Brain pericyte (primary cell): ENCODE measurements around the gene GLB1L3.
"Not testable (repeated sequence)": the region's sequence is repeated elsewhere in the genome, so short reads cannot be mapped to it uniquely, and the experiment has no call there.

ENCODE experiments used
- DNase-seq: peaks from one replicate; pipeline ENCODE4 v3.0.0-alpha.2; 2012; ENCODE audit warnings: low read depth, low spot score

The GLB1L3 gene

DNA sequence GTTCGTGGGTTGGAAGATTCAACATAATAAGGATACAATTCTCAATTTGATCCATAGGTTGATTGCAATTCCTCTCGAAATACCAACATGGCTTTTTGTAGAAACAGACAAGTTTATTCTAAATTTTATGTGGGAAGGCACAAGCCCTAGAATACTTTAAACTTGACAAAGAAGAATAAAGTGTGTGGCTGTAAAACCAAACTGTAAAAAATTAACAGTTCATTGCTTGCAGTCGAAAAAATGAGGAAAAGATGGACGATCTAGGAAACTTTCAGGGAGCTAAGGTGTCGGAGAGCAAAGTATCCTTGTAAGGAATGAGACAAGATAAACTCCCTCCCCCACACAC is 1.0 kb upstream of the GLB1L3 start:
- no peak for DNase-seq

DNA sequence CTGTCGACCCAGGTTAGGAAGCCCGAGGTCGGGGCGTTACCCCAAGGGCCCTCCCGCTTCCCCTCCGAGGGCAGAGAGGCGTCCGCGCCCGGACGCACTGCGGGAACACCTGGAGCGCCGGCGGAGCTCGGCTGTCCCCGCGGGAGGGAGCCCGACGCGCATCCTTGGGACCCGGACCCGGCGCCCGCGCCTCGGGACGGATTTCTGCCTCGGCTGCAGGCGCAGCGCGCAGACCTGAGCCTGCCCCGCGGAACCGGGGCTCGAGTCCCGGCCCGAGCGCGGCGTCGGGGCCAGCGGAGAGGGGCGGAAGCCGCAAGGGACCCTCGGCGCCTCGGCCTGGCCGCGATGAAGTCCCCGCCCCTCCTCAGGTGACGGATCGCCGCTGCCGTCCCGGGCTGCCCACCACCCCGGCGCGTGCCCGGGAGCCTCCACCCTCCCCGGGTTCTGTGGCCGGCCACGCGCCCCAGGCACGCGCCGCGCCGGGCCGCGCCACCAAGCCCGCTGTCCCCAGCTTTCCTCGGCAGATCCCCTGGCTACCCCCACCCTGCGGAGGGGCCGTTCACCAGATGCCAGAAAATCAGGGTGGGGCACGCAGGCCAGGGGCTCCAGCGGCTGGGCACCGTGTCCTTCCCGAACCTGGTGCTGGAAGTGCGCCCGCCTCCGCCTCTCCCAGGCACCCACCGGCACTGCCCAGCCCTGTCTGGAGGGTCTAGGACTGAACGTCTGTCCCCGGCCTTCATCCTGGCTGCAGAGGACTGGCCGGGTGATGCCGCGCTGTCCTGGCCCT is 410 bp downstream of the GLB1L3 start:
- no peak for DNase-seq

DNA sequence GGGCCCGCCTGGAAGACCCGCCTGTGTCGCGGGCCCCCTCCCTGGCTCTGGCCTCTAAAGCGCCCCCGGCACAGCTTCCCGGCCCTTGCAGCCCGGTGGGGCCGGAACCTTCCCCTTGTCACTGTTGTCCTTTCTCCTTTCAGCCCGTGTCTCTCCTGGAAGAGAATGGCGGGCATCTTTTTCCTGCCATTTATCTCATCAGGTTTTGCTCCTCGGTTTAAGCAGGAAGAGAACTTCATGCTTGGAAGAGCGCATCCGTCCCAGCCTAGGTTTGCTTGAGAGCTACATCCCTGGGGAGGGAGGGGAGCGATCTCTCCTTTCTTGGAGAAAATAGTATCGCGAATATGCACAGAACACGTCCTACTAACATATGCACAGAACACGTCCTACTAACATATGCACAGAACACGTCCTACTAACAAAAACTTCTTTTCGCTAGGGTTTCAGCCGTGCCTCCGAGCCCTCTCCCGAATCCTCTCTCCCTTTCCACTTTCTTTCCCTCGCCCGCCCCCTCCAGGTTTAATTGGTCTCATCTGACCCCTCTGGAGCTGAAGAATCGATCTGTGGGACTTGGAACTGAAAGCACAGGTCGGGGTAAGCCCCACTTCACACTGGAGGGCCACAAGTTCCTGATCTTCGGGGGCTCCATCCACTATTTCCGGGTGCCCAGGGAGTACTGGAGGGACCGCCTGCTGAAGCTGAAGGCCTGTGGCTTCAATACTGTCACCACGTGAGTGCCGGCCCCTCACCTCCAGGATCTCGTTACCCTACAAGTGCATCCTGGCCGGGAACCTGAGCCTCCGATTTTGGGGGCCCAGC is 1.2 kb downstream of the GLB1L3 start:
- no peak for DNase-seq

DNA sequence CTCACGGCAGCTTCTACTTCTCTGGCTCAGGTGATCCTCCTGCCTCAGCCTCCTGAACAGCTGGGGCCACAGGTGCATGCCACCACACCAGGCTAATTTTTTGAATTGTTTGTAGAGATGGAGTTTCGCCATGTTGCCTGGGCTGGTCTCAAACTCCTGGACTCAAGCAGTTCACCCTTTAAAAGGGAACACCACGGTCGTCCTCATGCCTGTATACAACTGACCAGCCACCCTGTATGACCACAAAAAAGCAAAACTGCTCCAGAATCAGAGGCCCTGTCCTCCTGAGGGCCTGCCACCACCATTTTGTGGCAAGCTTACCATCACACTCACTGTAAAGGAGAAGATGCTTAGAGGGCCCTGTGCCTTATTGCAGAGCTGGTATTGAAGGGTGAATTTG is 2.2 kb downstream of the GLB1L3 start:
- no peak for DNase-seq

DNA sequence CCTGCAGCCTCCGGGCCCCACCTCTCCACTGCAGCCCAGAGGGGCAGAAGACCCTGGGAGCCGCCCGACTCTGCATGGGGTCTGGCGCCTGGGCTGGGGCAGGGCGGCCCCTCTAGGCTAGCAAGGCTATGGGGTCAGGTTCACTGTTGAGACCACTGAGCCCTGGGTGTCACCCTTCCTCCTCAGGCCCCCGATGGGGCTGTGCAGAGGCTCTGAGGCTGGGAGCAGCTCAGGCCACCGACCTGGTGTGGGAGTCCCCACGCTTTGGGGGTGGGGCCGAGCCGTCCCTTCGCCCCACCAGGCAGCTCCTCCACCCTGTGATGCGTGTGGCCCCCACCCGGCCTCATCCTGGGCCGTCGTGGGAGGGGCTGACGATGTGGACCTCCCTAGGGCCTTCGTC is 5.5 kb downstream of the GLB1L3 start:
- DNase-seq, result not testable (repeated sequence)

DNA sequence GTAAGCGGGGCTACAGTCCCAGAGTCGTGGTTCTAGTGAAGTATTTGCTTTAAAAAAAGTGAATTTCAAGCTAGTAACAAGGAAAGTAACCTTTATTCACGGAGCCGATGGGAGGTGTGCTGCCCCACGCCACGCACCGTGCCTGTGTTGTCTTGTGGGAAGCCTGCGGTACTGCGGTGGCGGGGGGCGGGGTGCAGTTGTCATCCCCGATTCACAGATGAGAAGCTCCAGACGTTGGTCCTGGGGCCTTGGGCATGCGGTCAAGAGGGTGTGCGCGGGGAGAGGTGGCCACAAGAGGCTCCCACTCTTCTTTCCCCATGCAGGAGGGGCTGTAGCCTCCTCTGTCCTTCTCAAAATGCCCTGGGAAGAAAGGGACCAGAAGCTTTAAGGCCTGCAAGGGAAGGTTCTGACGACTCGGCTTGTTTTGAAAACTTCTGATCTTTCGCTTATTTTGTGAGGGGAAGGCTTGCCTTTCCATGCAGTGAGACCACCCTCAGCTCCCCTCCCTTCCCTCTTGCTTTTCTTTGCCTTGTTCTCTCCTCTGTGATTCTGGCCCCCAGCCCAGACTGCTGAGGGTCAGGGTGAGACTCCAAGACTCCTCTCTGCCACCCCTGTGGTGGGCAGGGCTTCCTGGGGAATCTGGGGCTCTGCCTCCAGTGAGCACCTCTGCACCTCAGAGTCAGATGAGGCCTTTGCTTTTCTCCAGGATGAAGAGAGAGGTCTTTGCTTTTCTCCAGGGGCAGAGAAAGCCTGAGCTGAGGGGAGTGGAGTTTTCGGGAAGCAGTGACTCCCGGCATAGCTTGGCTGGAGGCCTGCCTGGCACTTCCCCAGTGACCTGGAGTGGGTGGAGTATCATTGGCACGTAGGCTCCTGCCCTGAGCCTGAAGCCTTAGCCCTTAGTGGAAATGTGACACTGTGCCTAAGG is 6.2 kb downstream of the GLB1L3 start:
- DNase-seq, result no peak

DNA sequence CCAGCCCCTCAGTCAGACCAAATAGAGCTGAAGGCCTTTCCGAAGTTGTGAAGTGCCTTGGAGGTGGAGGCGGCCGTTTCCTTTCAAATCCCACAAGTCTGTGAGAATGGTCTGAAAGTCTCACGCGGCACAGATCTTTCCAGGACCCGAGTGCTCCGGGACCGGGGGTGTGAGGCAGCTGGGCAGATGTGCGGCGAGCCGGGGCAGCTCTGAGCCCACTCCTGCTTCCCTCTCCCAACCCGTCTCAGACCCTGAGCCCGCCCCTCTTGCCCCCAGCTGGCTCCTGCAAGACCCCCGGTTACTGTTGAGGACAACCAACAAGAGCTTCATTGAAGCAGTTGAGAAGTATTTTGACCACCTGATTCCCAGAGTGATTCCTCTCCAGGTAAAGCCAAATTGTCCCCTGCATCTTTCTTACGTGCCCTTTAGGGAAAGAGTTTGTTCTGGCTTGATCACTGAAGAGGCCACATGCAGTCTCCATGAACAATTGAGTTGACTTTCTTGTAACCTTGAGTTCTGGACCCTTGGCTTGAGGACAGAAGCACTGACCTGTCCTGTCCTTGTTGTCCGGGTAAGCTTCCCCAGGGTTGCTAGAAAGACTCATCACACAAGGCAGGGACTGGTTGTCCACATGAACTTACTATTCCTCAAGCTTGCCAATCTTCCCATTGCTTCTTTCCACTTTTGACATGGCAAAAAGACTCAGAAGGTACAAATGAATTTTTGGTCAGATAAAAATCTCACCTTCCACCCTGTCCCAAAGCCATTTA is 7.5 kb downstream of the GLB1L3 start:
- DNase-seq, result no peak

DNA sequence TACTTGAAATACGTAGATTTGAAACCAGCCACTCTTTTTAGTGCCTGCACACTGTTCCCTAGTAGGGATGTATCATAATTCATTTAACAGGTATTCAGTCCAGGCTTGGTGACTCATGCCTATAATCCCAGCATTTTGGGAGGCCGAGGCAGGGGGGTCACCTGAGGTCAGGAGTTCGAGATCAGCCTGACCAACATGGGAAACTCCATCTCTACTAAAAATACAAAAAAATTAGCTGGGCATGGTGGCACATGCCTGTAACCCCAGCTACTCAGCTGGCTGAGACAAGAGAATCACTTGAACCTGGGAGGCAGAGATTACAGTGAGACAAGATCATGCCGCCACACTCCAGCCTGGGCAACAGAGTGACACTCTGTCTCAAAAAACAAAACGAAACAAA is 8.2 kb downstream of the GLB1L3 start:
- not testable (repeated sequence) for DNase-seq

DNA sequence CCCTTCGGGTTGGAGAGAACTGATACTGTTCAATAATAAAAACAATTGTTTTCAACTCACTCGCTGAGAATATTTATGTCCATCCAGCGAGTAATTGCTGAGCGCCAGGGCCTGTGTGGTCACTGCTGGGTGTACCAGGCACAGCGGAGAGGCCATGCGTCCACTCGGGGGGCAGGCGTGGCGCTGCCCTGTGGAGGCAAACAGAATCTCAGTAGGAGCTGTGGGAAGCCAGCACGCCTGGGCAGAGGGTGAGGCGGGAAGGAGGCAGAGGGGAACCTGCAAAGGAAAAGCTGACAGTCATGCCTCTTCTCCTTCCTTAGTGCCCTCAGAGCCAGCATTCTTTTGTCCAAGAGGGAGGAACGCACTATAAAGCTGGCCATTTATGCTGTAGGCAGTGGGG is 11.4 kb downstream of the GLB1L3 start:
- DNase-seq, result no peak

DNA sequence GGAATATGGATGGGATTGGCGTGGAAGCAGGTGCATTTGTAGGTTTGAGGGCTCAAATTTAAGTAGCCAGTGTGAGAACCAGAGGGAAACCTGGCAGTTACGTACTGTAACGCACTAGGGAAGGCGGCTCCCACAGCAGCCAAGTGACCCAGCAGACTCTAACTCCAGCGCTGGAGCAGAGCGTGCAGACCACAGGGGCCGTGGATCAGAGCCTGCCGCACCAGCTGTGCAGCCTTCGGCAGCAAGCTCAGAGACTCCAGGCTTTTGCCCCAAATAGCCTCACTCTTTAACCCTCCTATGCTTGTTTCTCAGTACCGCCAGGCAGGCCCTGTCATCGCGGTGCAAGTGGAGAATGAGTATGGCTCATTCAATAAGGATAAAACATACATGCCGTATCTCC is 12.3 kb downstream of the GLB1L3 start:
- no peak for DNase-seq

DNA sequence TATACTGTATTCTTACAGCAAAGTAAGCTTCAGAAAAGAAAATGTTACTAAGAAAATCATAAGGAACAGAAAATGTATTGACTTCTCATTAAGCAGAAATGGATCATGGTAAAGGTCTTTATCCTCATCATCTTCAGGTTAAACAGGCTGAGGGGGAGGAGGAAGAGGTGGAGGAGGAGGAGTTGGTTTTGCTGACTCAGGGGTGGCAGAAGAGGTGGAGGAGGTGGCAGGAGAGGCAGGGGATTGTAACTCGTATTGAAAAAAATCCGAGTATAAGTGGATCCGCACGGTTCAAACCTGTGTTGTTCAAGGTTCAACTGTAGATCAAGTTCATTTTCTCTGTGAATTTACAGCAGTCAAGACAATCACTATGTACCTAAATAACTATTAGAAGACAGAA is 13.0 kb downstream of the GLB1L3 start:
- DNase-seq, result no peak

DNA sequence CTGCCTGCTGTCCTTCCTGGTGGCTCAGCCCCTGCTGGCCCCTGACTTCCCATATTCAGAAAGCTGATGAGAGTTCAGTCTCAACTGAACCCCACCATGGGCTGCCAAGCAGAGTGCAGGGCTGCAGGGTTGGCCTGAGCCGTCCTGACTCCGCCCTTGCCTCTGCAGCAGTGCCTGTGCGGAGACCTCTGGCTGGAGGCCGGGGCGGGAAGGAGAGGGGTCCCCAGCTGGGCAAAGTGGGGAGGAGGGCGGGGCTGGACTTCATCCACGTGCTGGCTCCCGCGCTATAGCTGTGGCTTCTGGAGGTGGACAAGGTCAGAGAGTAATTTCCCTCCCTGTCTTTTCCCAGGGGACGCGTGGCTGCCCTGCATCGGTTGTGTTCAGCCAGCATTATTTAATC is 13.6 kb downstream of the GLB1L3 start:
- no peak for DNase-seq

DNA sequence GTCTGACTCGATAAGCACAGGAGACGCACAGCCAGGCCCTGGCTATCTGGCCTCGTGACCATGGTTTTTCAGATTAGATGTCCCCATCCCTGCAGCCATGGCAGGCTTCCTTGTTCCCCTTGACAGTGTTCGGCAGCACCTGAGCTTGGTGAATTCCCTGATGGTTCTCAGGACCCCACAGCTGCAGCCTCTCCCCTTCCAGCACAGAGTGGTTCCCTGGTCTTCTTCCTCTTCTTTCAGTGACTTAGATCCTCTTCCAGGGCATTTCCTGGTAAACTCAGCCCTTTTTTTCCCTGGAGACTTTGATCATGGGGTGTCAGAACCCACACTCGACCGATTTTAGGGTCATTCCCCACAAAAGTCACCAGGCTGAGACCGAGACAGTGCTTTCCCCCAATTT is 14.5 kb downstream of the GLB1L3 start:
- no peak for DNase-seq

DNA sequence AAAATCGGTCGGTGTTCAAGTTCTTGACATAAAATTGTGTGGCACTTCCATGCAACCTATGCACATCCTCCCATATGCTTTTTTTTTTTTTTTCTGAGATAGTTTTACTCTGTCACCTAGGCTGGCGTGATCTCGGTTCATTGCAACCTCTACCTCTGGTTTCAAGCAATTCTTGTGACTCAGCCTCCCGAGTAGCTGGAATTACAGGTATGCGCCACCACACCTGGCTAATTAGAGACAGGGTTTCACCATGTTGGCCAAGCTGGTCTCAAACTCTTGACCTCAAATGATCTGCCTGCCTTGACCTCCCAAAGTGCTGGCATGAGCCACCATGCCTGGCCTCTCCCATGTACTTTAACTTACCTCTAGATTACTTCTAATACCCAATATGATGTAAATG is 15.0 kb downstream of the GLB1L3 start:
- DNase-seq, result no peak

DNA sequence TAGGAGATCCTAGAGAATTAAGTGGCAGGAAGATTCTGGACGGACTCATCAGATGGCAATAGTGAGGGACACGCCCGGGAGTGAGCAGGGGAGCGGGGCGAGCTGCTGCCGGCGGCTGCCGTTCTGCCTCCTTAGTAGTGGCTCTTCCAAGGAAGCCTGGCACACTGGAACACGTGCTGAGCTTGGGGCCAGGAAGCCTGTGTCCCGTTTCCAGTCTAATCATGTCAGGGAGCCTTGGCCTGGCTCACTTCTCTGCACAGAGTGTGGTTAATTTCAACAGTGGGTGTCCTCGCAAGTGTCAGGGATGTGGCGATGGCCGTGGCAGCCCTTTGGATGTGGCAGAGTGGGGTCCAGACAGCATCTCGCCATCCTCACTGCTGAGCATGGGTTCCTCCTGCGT is 16.5 kb downstream of the GLB1L3 start:
- DNase-seq, result no peak

DNA sequence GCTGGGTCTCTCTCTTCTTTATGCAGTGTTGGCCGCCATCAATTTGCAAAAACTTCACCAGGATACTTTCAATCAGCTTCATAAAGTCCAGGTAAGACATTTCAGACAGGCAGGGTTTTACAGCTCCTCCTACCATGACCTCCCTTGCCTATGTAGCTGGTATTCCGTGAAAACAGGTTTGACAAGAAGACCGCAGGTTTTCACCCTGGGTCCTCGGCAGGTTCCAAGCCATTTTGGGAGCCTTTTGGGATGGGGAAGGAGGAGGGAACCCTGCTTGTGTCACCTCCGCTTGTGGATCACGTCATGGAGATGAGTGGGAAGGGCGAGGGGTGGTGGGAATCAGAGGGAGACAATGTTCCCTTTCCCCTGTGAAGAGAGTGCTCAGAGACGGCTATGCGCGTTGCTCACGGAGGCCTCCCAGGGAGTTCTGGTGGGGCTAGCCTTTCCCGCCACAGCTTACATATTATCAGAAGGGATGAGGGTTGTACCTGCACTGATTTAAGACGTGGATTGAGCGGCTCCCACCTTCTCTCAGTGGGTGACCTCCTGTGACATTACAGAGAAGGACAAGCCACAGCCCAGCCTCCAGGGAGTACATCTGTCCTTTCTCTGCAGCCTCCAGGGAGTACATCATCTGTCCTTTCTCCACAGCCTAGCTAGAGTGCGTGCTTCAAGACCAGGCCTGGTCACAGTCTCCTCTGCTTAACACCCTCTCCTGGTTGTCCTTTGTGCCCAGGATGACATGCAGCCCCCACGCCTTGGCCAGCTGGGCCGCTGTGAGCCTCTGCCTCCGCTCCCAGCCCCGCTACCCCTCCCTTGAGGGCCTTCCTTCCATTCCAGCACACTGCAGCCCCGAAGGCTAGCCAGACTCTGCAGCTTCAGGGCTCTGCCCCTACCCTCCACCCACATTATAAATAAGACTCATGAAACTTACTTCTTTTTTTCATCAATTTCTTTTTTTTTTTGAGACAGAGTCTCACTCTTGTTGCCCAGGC is 17.2 kb downstream of the GLB1L3 start:
- no peak for DNase-seq

DNA sequence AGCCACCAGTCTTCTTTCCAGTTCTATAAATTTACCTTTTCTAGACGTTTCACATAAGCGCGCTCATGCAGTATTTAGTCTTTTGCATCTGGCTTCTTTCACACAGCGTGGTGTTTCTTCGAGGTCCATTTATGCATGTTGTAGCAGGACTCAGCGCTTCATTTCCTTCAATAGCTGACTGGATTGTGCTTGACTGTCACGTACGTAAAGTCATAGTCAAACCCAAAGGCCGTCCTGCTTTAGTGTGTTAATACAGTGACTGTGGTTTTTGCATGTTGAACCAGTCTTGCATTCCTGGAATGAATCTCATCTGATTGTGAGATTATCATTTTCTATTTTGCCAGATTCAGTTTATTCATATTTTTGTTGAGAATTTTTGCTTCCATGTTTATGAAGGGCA is 18.5 kb downstream of the GLB1L3 start:
- no peak for DNase-seq

DNA sequence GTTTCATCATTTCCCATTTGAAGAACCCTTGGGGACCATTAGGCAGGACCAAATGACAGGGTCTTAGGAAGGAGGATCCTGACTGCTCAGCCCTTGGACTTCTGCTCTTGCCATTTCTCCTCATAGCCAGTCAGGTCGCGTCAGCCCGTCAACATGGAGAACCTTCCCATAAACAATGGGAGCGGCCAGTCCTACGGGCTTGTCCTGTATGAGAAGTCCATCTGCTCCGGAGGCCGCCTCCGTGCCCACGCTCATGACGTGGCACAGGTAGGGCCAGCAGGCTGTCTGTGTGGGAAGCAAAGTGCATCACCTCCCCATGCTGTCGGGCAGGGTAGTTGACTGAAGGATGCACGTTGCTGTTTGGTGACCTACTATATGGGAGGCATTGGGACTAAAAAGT is 36.0 kb downstream of the GLB1L3 start:
- DNase-seq, result peak; percentile 10

DNA sequence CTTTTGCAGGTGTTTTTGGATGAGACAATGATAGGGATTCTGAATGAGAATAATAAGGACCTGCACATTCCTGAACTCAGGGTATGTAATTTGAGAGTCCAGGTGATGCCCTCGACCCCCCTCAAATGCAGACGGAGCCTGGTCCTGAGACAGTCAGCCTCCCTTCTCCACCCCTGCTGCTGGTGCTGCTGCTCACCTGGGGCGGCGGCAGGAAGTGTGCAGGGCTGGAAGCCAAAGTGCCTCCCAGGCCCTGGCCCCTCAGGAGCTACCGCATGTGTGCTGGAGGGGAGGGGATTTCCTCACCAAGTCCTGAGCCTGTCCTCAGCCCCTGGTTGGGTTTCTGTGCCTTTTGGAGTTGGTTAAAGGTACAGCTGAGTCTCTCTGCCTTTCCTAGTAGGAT is 36.6 kb downstream of the GLB1L3 start:
- DNase-seq, result no peak

DNA sequence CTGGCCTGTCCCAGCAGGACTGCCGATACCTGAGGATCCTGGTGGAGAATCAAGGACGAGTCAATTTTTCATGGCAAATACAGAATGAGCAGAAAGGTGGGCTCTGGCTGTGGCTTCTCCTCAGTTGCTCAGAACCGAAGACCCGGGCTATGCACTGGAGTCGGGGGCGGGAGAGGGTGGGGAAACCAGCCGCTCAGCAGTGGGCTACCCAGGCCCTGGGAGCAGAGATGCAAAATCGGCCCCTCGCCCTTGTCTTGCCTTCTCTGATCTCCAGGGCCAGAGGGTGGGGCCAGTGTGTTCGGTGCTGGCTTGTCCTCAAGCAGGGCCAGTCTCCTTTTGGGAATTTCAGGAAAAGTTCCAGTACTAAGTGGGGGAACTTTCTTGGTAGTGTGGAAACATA is 37.2 kb downstream of the GLB1L3 start:
- no peak for DNase-seq
